Right lobe of liver (tissue), 6 donors: ENCODE measurements around the gene PTPRK. TPM values are rescaled to one million over a fixed set of nuclear protein-coding genes. Genes with fewer than 3 reads are reported as not detected.
"Not testable (repeated sequence)": the region's sequence is repeated elsewhere in the genome, so short reads cannot be mapped to it uniquely, and the experiment has no call there.

Experiments
- ATAC-seq, 4 donors: fragments of 200-7000 bp; cut with Tn5 transposase; one replicate each; pipeline ENCODE4 v1.9.1; 2020; ENCODE audit warnings: mild to moderate bottlenecking in 4 of 4, moderate library complexity in 4 of 4
- DNase-seq, 3 donors: peaks; one replicate each; pipeline ENCODE4 v3.0.0-alpha.2; 2020
- H3K27ac ChIP-seq, 3 donors: fragments of 200-600 bp; one replicate each; pipeline ENCODE4 v1.8.0; 2022
- H3K27me3 ChIP-seq, 2 donors: fragments of 200-600 bp; one replicate each; pipeline ENCODE4 v1.8.0; 2022
- H3K36me3 ChIP-seq, 4 donors: fragments of 200-600 bp; sonication (generic) in 1 of 4; one replicate each; pipeline versions ENCODE4 v1.5.1 to v1.8.0; 2017 to 2022; ENCODE audit warnings: control low read depth in 1 of 4
- H3K4me1 ChIP-seq, 4 donors: fragments of 200-600 bp; sonication (generic) in 1 of 4; one replicate each; pipeline versions ENCODE4 v1.5.1 to v1.8.0; 2017 to 2022; ENCODE audit warnings: control low read depth in 1 of 4
- H3K4me3 ChIP-seq, 3 donors: fragments of 200-600 bp; one replicate each; pipeline ENCODE4 v1.8.0; 2022
- H3K9me3 ChIP-seq, 4 donors: fragments of 200-600 bp; sonication (generic) in 1 of 4; one replicate each; pipeline versions ENCODE4 v1.5.1 to v1.8.0; 2017 to 2022; ENCODE audit warnings: control low read depth in 1 of 4
- CTCF ChIP-seq, 4 donors: fragments of 200-600 bp in 3 of 4; fragments of 450-650 bp in 1 of 4; IDR thresholded peaks; one replicate each; pipeline versions ENCODE4 v1.5.1 to v1.8.0; 2016 to 2022; ENCODE audit warnings: antibody characterized with exemption in 4 of 4, mild to moderate bottlenecking in 2 of 4
- POLR2A ChIP-seq: fragments of 450-650 bp; IDR thresholded peaks from one replicate; pipeline ENCODE4 v1.6.1; 2017; ENCODE audit warnings: antibody characterized with exemption, mild to moderate bottlenecking
- WGBS: methylation state at CpG from one replicate; pipeline ENCODE4 v1.1.6; 2018; ENCODE audit warnings: low coverage, low lambda C conversion rate; ENCODE audit not compliant: insufficient coverage; ENCODE audit errors: missing lambda C conversion rate; 5-methylcytosine and 5-hydroxymethylcytosine counted together
- intact Hi-C, 2 donors: fragments of 100-400 bp; cut with DNase I; formaldehyde crosslinking; loops; one replicate each; pipeline versions ENCODE4 v1.11.2 to v1.14.1; 2022
- total RNA-seq, 6 experiments: library from RNA; depleted of rRNA in 2 of 6; stranded (reverse); fragments of >200 nt in 2 of 6; fragmentation: NEBNext Ultra II Directional in 3 of 6; extraction: Animal tissue kit (Norgen Biotek cat#: 25700) in 3 of 6; gene quantifications; one replicate each; pipeline versions ENCODE4 v1.1.0 to v1.2.4, GENCODE V29; 2016 to 2023
- donor health status: DM: no; HTN: yes; CAD: no.
- donor health status: DM: no; HTN: no; CAD: no.
- donor health status: DM: no; HTN: no; CAD: no.
- donor health status: DM: no; HTN: yes; CAD: no.
- donor health status: DM: no; HTN: yes; CAD: no.

Gene PTPRK
- total RNA-seq, 6 experiments from 2014 or later, result 27.7 to 54.5 (median 35.7) TPM

GRCh38 chr6:128487055-128487454, 33.3 kb downstream of the PTPRK start:
- 84% methylated on average over 2 of the region's 2 CpGs for WGBS
- Histone ChIP-seq H3K4me3 (no peak overlapping the region), H3K9me3 (no peaks in the 10 kb centered on the region), H3K27me3 (no peaks in the 10 kb centered on the region), H3K36me3 (no peaks in the 10 kb centered on the region), H3K4me1 (no peaks in the 10 kb centered on the region), H3K27ac (no peak overlapping the region)
- ATAC-seq (peak; percentile 56 to 77 (median 68)), DNase-seq (no peak)
- intact Hi-C loops, result no loop called here
- TF ChIP-seq POLR2A, result no peak
- TF ChIP-seq CTCF (IDR thresholded peaks at IDR 0.05), result peak; percentile 34 to 37 (median 36)

- ATAC-seq, result not testable (repeated sequence)
Measured at GRCh38 chr6:128486580-128486979, 33.8 kb downstream of the PTPRK start.

GRCh38 chr6:128483472-128484135, 36.8 kb downstream of the PTPRK start:
- ATAC-seq, result no peak
- Histone ChIP-seq H3K27ac (no peak overlapping the region), H3K4me3 (no peak overlapping the region), H3K27me3 (no peaks in the 10 kb centered on the region), H3K36me3 (no peaks in the 10 kb centered on the region), H3K9me3 (no peaks in the 10 kb centered on the region), H3K4me1 (peaks cover 0 to 12% (median 4%) of the 10 kb centered on the region in 4 donors)
- 53% methylated on average over 5 of the region's 5 CpGs for WGBS
- intact Hi-C loops, result no loop called here
- no peak for DNase-seq
- no peak for TF ChIP-seq CTCF (IDR thresholded peaks at IDR 0.05)

More at GRCh38 chr6:128486580-128486979, 33.8 kb downstream of the PTPRK start:
- H3K36me3 ChIP-seq, H3K4me1 ChIP-seq, H3K27me3 ChIP-seq, H3K27ac ChIP-seq, DNase-seq, H3K9me3 ChIP-seq, H3K4me3 ChIP-seq, intact Hi-C loops: not testable (repeated sequence)
- 88% methylated on average over 1 of the region's 1 CpG for WGBS

- DNase-seq, result no peak
- Histone ChIP-seq H3K27ac (no peak overlapping the region), H3K4me3 (no peak overlapping the region), H3K27me3 (no peaks in the 10 kb centered on the region), H3K4me1 (peaks cover 0 to 13% (median 6%) of the 10 kb centered on the region in 4 donors), H3K9me3 (no peaks in the 10 kb centered on the region), H3K36me3 (no peaks in the 10 kb centered on the region)
- TF ChIP-seq CTCF (IDR thresholded peaks at IDR 0.05) (no peak), POLR2A (no peak)
- no peak for ATAC-seq
- intact Hi-C loops, result no loop called here
- 78% methylated on average over 3 of the region's 3 CpGs for WGBS
Measured at GRCh38 chr6:128482642-128483041, 37.8 kb downstream of the PTPRK start.

GRCh38 chr6:128479991-128480390, 40.4 kb downstream of the PTPRK start:
- ATAC-seq (no peak), DNase-seq (no peak)
- Histone ChIP-seq H3K4me1 (peaks cover 0 to 13% (median 6%) of the 10 kb centered on the region in 4 donors), H3K36me3 (no peaks in the 10 kb centered on the region), H3K9me3 (no peaks in the 10 kb centered on the region), H3K4me3 (no peak overlapping the region), H3K27me3 (no peaks in the 10 kb centered on the region), H3K27ac (no peak overlapping the region)
- WGBS, result 91% methylated on average over 4 of the region's 4 CpGs
- intact Hi-C loops, result no loop called here
- TF ChIP-seq CTCF (IDR thresholded peaks at IDR 0.05), result no peak
- TF ChIP-seq POLR2A, result no peak
